GM21619 (cell line): Measurements from ENCODE around the gene LRP1.

Source experiments
- ATAC-seq: cut with Tn5 transposase; IDR thresholded peaks from one replicate; pipeline ENCODE4 v1.9.1; 2021; ENCODE audit not compliant: unreplicated experiment

The LRP1 gene

DNA sequence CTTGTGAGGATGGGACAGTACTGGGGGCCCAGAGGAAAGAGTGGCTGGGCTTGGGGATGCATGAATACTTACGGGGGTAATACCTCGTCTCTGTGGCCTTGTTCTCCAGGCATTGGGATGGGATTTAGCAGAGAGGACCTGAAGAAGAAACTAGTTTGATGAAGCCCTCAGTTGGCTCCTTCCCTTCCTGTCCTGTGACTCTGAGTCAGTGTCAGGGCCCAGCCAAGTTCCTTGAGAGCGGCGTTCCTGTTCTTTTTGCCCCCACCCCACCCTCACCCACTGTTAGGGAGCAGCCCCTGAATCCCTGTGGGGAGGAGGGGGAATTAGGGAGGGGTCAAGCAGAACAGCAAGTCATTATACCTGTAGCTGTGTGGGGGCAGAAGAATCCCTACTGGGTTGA is 24.4 kb downstream of the LRP1 start:
- no peak for ATAC-seq

DNA sequence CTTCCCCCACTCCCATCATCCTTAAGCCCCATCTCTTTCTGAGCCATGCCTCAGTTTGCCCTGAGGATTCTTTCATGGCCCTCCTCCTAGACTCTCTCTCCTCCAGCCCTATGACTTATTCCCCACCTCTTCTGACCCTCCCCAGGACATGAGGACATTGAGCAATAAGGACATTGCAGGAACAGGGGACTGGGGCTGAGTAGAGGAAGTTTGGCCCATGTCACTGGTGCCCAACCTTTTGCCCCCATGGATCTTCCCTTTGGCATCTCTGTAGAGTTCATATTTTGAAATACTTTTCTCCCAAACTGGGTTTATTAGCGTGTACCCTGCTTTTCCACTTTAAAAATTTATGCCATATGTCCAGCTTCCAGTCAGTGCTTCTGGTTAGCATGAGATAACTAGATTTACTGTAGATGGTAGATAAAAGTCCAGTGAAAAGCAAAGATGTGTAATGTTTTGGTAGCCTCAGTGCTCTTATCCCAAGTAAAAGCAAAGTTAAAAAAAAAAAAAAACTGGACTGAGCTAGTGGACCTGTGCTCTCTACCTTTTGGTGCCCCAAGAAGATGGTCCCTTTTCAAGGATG is 25.2 kb downstream of the LRP1 start:
- ATAC-seq, result no peak

DNA sequence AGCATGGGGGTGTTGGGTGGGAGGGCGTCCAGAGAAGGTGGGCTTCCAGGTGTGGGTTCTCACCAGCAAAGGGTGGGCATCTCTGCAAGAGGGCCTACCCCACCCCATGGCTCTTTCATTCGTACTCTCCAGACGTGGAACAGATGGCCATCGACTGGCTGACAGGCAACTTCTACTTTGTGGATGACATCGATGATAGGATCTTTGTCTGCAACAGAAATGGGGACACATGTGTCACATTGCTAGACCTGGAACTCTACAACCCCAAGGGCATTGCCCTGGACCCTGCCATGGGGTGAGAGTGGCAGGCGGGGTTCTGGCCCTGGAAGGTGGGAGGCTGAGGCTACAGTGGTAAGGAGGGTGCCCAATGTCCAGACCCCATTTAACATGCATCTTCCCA is 25.8 kb downstream of the LRP1 start:
- ATAC-seq, result no peak

DNA sequence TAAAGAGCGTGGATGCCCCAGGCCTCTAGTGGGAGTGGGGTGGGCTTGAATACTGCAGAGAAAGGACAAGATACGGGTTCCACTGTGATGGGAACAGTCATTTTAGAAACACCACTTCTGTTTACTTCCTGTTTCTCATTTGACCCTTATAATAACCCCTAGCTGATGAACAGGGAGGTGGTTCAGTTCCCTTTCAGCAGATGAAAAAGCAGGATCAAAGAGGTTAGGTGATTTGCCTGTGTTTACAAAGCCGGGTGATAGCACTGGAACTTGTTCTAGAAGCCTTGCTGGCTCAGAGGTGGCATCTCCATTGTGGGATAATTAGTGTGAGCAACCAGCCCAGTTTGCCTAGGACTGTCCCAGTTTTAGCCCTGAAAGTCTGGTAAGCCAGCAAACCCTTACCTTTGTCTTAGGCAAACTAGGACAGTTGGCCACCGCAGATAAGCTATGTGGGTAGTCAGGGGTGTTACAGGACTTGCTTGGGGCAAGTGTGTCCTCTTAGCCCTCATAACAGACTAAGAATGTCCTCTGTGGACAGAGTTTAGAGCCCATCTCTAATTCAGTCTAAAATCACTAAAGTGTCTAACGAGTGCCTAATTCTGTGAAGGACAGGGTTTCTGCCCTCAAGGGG is 26.6 kb downstream of the LRP1 start:
- no peak for ATAC-seq

DNA sequence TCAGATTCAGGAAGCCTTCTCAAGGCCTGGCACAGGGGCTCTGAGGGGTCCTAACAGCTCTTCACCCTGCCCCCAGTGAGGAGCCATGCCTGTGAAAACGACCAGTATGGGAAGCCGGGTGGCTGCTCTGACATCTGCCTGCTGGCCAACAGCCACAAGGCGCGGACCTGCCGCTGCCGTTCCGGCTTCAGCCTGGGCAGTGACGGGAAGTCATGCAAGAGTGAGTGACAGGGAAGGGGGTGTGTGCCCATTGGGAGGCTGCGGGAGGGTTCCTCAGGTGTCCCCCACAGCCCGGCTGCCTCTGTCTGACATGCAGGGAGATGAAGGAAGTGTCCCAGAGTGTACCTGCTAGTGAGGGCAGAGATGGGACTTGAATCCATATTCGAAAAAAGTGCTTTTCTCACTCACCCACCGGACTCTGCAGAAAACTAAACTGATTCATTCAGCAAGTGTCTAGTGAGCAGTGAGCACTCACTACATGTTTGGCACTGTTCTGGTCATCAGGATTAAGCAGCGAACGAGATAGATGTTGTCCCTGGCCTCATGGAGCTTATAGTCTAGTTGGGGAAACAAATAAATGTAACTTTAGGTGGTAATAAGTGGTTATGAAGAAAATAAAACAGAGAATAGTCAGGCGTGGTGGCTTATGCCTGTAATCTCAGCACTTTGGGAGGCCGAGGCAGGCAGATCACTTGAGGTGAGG is 28.6 kb downstream of the LRP1 start:
- no peak for ATAC-seq

DNA sequence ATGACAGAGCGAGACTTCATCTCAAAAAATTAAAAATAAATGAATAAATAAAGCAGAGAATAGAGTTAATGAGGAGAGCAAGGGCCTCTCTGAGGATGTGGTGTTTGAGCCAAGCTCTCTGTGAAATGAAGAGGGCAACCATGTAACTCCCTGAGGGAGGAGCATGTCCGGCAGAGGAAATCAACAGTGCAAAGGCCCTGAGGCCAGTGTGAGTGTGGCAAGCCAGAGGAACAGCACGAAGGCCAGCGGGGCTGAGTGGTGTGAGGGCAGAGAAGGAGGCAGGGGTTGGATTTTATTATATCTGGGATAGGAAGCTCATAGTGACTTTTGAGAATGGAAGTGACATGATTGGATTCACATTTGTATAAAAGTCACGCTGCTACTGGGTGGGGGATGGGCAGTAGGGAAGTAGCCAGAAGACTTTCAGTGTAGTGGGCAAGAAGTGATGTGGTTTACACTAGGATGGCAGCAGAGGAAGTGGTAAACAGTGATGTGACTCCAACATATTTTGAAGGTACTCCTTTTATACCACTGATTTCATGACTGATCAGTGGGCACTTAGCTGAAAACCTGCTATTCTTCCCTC is 29.4 kb downstream of the LRP1 start:
- ATAC-seq, result no peak

DNA sequence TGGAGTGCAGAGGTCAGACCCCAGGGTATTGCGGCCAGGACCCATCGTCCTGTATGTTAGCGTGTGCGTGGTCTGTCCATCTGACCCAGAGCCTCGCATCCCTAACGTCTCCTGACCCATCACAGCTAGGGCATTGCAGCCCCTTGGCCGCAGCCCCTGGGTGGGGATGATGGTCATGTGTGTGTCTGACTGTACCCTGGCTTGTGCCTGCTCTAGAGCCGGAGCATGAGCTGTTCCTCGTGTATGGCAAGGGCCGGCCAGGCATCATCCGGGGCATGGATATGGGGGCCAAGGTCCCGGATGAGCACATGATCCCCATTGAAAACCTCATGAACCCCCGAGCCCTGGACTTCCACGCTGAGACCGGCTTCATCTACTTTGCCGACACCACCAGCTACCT is 29.9 kb downstream of the LRP1 start:
- ATAC-seq, result no peak

DNA sequence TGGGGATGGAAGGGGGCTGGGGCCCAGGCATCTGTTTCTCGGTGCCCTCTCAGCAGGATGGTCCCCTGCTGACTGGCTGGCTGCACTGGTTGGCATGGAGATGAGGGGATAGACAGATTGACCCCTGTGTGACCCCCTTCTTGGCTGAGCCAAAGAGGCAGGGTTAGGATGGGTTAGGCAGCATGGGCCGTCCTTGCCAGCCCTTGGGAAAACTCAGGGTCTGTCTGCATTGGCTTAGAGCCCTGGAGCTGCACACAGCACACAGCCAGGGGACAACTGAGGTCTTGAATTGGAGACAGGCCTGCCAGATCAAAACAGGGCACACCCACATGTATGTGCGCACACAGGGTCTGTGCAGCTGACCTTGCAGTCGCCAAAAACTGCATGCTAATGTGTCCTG is 30.4 kb downstream of the LRP1 start:
- no peak for ATAC-seq

DNA sequence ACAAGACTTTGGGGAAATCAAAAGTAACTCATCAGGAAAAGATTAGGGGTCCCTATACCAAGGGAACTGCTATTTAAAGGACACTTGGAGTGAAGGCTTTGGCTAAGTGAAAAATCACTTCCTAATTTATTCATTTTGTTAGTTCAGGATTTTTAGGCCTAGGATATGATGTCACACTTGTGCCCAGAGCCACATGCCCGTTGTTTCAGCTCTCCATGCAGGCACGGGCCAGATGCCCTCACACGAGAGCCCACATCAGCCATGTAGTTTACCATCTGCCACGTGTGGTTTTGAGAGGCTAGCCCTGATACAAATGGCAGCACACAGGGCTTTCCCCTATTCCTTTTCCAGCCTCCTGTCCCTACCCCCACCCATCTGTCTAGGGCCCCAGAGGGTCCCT is 31.0 kb downstream of the LRP1 start:
- ATAC-seq, result no peak

DNA sequence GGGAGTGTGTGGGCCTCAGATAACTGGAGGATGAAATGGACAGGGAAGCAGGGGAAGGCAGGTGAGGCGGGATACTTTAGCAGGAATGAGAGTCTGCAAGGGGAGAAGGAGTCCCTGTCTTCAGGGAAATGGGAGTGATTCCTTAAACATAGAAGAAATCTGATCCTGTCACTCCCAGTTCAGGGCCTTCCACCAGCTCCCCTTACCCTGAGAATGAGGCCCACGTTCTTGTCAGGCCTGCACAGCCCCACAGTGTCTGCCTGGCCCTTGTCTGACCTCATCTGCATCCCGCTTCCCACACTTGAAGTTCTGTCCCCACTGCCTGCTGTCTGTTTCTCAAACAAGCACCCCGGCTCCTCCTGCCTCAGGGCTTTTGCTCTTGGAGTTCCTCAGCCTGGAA is 31.8 kb downstream of the LRP1 start:
- no peak for ATAC-seq

DNA sequence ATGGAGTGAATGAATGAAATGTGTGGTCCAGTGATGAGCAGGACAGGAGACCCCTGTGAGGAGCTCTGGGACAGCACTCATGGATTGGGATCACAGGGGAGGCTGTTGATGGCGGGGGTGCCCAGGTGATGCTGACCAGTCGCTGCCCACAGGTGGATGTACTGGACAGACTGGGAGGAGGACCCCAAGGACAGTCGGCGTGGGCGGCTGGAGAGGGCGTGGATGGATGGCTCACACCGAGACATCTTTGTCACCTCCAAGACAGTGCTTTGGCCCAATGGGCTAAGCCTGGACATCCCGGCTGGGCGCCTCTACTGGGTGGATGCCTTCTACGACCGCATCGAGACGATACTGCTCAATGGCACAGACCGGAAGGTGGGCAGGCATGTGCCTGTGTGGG is 32.5 kb downstream of the LRP1 start:
- ATAC-seq, result no peak

DNA sequence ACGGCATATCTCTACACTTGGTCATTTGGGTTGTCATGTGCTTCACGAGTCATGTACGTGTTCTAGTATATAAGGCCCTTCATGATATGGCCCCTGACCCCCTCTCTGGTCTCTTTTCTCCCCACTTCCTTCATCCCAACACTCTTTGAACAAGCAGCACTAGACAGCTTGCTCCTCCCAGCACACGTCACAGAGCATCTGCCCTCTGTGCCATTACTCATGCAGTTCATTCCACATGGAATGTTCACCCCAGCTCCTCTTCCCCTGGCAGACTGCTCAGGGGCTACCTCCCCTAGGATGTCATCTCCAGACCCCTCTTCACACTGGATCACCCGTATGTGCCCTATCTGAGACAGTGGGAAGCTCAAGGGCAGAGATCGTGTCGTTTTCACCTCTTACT is 33.2 kb downstream of the LRP1 start:
- no peak for ATAC-seq

DNA sequence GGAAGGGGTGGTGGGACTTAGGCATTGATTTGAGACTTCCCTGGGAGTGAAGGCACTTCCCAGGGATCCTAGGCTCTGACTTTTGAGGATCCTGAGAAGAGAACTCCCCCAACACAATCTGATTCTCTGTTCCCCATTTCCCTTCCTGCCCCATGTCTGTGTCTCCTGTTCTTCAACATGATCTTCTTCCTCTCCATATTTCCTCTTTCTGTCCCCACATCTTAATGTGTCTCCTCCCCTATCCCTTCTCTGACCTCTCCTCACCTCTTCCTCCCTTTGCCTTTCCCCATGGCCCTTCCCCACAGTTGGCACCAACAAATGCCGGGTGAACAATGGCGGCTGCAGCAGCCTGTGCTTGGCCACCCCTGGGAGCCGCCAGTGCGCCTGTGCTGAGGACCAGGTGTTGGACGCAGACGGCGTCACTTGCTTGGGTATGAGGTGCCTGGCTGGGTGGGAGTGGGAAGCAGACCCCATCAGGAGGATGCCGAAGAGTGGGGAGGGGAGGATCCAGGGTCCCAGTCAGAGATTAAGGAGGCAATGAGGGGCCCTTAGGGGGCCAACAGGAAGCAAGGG is 34.4 kb downstream of the LRP1 start:
- no peak for ATAC-seq

DNA sequence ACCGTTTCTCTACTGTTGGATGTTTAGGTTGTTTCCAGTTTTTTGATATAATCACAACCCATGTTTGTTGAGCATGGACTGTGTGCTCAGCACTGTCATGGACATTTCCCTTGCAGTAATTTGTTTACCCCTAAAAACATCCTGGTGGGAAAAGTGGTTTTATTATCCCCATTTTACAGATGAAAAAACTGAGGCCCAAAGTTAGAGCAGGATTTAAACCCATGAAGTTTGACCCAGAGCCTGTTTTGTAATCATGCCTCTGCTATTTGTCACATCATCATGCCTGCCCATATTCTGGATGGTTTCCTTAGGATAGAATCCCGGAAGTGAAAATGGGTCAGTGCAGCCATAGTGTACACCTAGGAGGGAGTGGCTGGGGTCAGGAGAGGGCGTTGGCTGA is 36.2 kb downstream of the LRP1 start:
- ATAC-seq, result no peak

DNA sequence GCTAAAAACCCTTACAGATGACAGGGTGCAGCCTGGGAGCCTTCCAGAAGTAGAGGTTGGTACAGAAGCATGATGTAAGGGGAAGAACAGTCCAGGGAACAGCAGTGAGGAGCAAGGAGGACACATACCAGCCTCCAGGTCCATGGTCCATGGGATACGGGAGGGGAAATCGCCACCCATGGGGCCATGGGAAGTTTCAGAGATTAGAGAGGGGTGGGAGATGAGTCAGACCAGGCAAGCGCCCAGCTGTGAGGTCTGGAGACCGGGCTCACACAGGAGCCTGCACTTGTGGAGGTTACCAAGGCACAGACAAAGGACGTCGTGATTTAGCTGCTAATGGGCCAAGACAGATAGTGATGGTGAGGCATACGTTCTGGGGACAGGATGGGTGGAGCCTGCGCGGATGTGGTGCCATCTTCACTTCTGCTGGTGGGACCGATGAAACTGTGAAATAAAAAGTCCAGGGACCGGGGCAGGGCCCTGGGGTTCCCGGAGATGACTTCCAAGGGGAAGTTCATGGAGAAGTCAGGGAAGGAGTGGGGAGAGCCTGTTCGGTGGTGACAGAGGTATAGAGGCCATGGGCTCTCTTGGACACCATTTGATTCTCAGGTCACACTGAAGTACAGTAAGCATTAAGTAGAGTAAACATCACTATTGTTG is 36.8 kb downstream of the LRP1 start:
- ATAC-seq, result no peak

DNA sequence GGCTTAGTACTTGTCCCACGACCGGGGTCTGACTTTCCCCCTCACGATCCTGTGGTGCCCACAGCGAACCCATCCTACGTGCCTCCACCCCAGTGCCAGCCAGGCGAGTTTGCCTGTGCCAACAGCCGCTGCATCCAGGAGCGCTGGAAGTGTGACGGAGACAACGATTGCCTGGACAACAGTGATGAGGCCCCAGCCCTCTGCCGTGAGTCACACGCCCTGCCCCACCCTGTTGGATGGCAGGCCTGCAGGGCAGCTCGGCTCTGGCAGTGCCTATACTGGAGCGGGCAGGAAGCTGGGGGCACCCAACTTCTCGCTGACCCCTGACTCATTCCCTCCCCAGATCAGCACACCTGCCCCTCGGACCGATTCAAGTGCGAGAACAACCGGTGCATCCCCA is 37.5 kb downstream of the LRP1 start:
- no peak for ATAC-seq

DNA sequence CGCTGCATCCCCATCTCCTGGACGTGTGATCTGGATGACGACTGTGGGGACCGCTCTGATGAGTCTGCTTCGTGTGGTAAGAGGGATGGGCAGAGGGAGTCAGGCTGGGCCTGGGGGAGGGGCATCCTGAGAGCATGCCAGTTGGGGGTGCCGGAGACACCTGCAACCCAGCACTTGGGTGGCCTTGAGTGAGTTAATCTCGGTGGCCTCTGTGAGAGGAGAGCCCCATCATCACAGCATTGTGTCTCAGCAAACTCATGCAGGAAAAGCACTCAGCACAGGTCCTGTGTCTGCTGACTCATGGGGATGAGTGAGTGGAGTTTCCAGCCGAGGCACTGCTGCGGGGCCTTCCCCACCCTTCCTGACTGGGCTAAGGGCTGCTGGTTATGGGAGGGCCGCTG is 38.7 kb downstream of the LRP1 start:
- no peak for ATAC-seq

DNA sequence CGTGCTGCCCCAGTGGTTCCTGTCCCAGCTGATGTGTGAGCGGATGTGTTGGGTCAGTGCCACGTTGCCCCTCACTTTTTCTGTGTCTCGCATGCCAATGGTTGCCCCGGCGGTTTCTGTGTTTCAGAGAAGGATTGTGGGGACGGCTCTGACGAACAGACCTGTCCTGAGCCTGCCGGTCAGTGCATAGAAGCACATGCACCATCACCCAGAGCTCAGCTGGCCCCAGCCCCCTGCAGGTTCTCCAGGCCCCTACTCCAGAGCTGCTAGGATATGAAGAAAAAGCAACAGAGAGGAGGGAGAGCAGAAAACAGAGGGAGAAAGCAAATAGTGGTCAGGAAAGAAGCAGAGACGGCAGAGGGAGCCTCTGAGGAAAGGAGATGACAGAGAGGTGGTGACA is 39.8 kb downstream of the LRP1 start:
- no peak for ATAC-seq

DNA sequence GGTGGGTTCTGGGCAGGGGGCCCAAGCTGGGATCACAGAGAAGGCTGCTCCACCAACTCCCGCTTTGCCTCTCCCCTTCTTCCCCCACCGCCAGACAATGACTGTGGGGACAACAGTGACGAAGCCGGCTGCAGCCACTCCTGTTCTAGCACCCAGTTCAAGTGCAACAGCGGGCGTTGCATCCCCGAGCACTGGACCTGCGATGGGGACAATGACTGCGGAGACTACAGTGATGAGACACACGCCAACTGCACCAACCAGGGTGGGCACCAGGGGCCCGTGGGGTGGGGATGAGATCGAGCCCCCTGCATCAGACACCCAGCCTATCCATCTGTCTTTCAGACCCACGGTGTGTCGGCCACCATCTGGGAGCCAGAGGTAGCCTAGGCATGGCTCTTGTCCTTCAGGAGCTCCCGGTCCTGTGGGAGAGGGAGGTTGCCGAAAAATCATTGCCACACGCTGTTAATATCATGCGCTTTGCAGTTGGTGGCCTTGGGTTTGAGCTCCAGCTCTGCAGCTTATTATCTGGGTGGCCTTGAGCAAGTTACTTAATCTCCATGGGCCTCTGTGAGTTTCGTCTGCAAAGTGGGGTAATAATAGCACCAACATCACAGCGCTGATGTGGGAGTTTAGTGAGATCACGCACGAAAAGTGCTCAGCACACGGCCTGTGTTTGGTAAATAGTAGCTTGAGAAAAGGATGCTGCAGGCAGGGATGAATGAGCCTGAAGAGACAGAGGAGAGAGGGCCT is 40.9 kb downstream of the LRP1 start:
- ATAC-seq, result no peak

DNA sequence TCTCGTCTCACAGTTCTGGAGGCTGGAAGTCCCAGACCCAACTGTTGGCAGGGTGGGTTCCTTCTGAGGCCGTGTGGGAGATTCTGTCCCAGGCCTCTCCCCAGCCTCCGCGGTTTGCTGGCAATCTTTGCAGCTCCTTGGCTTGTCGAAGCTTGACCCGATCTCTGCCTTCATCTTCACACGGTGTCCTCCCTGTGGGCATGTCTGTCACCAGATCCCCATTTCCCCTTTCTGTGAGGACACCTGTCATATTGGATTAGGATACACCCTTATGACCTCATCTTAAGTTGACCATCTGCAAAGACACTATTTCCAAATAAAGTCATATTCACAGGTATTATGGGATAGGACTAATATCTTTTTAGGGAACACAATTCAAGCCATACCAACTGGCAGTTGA is 41.7 kb downstream of the LRP1 start:
- ATAC-seq, result no peak

DNA sequence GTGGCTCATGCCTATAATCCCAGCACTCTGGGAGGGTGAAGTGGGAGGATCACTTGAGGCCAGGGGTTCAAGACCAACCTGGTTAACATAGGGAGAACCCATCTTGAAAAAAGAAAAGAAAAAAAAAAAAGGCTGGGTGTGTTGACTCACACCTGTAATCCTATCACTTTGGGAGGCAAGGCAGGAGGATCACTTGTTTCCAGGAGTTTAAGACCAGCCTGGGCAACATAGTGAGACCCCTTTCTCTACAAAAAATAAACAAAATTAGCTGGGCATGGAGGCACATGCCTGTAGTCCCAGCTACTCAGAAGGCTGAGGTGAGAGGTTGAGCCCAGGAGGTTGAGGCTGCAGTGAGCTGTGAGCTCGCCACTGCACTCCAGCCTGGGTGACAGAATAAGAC is 42.1 kb downstream of the LRP1 start:
- no peak for ATAC-seq
